ENCODE data around the gene KIZ. TPM values are rescaled to one million over a fixed set of nuclear protein-coding genes. Genes with fewer than 3 reads are reported as not detected.
"Not testable (repeated sequence)": the region's sequence is repeated elsewhere in the genome, so short reads cannot be mapped to it uniquely, and the experiment has no call there.

The KIZ gene
- total RNA-seq, 4 donors from 2014 or later, result 31.3 to 79.4 (median 50.8) TPM

DNA sequence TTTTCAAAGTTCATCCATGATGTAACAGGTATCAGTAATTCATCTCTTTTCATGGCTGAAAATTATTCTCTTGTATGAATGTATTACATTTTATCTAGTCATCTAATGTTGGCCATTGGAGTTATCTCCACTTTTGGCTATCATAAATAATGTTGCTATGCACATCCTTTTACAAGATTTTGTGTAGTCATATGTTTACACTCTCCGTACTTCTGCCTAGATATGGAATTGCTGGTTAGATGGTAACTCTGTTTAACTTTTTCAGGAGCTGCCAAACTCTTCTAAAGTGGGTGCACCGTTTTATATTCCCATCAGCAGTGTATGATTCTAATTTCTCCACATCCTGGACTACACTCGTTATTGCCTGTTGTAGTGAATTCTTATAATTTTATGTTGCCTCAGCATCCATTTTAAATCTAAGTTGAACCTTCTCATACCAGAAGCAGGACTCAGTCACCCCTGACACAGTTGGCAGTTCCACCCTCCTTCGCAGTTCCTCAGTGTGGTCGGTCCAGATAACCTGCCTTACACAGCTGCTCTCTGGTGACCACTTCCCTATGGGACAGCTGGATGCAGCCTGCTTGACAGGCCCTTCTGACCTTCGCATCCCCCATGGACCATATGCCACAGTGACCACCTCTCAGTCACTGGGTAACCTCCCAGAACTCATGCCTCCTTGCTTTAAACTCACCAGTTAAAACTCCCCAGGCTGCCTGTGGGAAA, 33.9 kb downstream of the KIZ start:
- TF ChIP-seq, protein P1, sequence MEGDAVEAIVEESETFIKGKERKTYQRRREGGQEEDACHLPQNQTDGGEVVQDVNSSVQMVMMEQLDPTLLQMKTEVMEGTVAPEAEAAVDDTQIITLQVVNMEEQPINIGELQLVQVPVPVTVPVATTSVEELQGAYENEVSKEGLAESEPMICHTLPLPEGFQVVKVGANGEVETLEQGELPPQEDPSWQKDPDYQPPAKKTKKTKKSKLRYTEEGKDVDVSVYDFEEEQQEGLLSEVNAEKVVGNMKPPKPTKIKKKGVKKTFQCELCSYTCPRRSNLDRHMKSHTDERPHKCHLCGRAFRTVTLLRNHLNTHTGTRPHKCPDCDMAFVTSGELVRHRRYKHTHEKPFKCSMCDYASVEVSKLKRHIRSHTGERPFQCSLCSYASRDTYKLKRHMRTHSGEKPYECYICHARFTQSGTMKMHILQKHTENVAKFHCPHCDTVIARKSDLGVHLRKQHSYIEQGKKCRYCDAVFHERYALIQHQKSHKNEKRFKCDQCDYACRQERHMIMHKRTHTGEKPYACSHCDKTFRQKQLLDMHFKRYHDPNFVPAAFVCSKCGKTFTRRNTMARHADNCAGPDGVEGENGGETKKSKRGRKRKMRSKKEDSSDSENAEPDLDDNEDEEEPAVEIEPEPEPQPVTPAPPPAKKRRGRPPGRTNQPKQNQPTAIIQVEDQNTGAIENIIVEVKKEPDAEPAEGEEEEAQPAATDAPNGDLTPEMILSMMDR (IDR thresholded peaks at IDR 0.05), result no peak
- TF ChIP-seq POLR2A (IDR thresholded peaks at IDR 0.05), result no peak
- H3K4me3 ChIP-seq, result no peak overlapping the region
- peaks cover 0 to 11% (median 0%) of the 10 kb centered on the region in 3 donors for H3K36me3 ChIP-seq
- H3K4me1 ChIP-seq, result no peaks in the 10 kb centered on the region
- H3K9me3 ChIP-seq, result no peaks in the 10 kb centered on the region
- H3K27me3 ChIP-seq, result no peaks in the 10 kb centered on the region
- H3K27ac ChIP-seq, result no peak overlapping the region
- no peak for DNase-seq

DNA sequence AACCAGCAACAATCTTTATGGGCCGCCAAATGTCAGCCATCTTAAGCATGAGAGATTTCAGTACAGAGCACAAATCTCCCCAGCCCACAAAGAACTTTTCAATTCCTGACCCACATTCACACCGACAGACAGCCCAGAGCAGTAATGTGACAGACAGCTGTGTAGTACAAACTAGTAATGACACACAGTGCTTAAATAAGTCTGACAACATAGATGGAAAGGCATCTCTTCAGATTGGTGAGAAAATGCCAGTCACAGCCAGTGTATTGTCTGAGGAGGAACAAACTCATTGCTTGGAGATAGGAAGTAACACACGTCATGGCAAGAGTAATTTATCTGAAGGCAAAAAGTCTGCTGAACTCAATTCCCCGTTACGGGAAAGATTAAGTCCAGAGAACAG, 36.0 kb downstream of the KIZ start:
- no peak overlapping the region for H3K27ac ChIP-seq
- peaks cover 0 to 16% (median 0%) of the 10 kb centered on the region in 3 donors for H3K36me3 ChIP-seq
- DNase-seq, result no peak
- TF ChIP-seq, protein P1 (IDR thresholded peaks at IDR 0.05), result no peak
- no peak for TF ChIP-seq POLR2A (IDR thresholded peaks at IDR 0.05)
- H3K4me3 ChIP-seq, result no peak overlapping the region
- H3K4me1 ChIP-seq, result no peaks in the 10 kb centered on the region
- H3K27me3 ChIP-seq, result no peaks in the 10 kb centered on the region
- H3K9me3 ChIP-seq, result no peaks in the 10 kb centered on the region

DNA sequence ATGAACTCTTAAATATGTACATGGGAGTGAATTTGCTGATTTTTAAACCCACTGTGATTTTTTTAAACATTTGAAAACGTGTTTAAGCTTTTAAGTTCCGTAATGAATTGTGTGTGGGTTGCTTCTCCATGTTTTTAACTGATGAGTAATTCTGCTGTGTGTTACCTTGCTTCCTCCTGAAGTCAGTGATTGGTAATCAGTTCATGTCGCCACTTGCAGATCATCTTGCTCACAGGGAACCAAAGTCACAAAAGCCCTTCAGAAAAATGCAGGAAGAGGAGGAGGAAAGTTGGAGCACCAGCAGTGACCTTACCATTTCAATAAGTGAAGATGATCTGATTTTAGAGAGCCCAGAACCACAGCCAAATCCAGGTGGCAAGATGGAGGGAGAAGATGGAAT, 36.7 kb downstream of the KIZ start:
- H3K36me3 ChIP-seq, result peaks cover 0 to 19% (median 0%) of the 10 kb centered on the region in 3 donors
- no peaks in the 10 kb centered on the region for H3K27me3 ChIP-seq
- TF ChIP-seq, protein P1 (IDR thresholded peaks at IDR 0.05), result no peak
- TF ChIP-seq POLR2A (IDR thresholded peaks at IDR 0.05), result no peak
- H3K4me1 ChIP-seq, result no peaks in the 10 kb centered on the region
- DNase-seq, result no peak
- H3K27ac ChIP-seq, result no peak overlapping the region
- no peak overlapping the region for H3K4me3 ChIP-seq
- no peaks in the 10 kb centered on the region for H3K9me3 ChIP-seq

DNA sequence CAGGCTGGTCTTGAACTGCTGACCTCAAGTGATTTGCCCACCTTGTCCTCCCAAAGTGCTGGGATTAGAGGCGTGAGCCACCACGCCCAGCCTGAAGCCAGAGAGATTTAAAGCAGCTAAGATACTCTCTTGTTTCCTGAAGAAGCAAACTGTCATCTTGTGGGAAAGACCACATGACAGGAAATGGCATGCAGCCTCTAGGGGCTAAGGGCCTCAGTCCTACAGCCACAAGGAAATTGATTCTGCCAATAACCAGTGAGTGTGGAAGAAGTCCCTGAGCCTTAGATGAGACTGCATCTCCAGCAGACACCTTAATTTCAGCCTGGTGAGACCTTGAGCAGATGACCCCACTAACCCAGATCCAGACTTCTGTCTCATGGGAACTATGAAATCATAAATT, 40.9 kb downstream of the KIZ start:
- peaks cover 0 to 15% (median 0%) of the 10 kb centered on the region in 3 donors for H3K36me3 ChIP-seq
- H3K27me3 ChIP-seq, result no peaks in the 10 kb centered on the region
- no peak overlapping the region for H3K4me3 ChIP-seq
- H3K27ac ChIP-seq, result no peak overlapping the region
- TF ChIP-seq, protein P1 (IDR thresholded peaks at IDR 0.05), result no peak
- TF ChIP-seq POLR2A (IDR thresholded peaks at IDR 0.05), result no peak
- no peak for DNase-seq
- no peaks in the 10 kb centered on the region for H3K4me1 ChIP-seq
- H3K9me3 ChIP-seq, result no peaks in the 10 kb centered on the region

DNA sequence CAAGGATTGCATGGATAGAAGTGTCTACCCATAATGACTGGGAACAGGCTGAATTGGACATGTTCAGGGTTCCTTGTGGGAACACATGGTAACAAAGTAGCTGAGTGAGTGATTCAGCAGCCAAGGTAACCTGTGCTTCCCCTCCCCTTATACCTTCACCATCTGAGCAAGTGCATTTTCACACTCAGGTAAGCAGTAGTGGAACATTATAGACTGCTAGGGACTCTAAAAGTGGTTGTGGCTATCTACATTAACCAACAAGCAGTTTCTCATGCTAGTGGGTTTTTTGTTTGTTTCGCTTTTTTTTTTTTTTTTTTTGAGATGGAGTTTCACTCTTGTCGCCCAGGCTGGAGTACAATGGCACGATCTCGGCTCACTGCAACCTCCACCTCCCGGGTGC, 41.4 kb downstream of the KIZ start:
- H3K27me3 ChIP-seq, result no peaks in the 10 kb centered on the region
- no peaks in the 10 kb centered on the region for H3K9me3 ChIP-seq
- peaks cover 0 to 10% (median 0%) of the 10 kb centered on the region in 3 donors for H3K36me3 ChIP-seq
- no peaks in the 10 kb centered on the region for H3K4me1 ChIP-seq
- DNase-seq, result no peak
- TF ChIP-seq POLR2A (IDR thresholded peaks at IDR 0.05), result no peak
- TF ChIP-seq, protein P1 (IDR thresholded peaks at IDR 0.05), result no peak
- no peak overlapping the region for H3K27ac ChIP-seq
- H3K4me3 ChIP-seq, result no peak overlapping the region

DNA sequence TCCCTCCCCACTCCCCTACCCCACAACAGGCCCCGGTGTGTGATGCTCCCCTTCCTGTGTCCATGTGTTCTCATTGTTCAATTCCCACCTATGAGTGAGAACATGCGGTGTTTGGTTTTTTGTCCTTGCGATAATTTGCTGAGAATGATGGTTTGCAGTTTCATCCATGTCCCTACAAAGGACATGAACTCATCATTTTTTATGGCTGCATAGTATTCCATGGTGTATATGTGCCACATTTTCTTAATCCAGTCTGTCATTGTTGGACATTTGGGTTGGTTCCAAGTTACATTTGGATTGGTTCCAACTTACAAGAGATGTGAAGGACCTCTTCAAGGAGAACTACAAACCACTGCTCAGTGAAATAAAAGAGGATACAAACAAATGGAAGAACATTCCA, 42.2 kb downstream of the KIZ start:
- not testable (repeated sequence) for H3K4me1 ChIP-seq, DNase-seq, H3K4me3 ChIP-seq, H3K9me3 ChIP-seq, H3K36me3 ChIP-seq, H3K27me3 ChIP-seq, H3K27ac ChIP-seq
